ENCODE results near the gene VAV3.
"Not testable (repeated sequence)": the region's sequence is repeated elsewhere in the genome, so short reads cannot be mapped to it uniquely, and the experiment has no call there.

The VAV3 gene

DNA sequence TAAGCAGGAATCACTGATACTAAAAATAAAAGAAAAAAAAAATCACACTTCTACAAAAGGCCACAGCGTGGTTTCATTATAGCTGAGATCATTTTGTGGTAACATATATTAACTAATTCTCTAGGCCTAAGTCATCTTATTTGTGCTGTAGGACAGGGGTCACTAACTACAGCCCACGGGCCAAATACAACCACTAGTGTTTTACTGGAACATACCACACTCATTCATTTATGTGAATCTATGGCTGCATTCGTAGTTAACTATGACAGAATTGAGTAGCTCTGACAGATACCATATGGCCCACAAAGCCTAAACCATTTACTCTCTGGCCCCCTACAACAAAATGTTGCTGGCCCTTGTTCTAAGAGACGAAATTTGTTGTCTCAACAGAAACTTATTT, 224.4 kb downstream of the VAV3 start:
- DNase-seq (ENCODE audit: low read depth in 2 of 2), result no peak

DNA sequence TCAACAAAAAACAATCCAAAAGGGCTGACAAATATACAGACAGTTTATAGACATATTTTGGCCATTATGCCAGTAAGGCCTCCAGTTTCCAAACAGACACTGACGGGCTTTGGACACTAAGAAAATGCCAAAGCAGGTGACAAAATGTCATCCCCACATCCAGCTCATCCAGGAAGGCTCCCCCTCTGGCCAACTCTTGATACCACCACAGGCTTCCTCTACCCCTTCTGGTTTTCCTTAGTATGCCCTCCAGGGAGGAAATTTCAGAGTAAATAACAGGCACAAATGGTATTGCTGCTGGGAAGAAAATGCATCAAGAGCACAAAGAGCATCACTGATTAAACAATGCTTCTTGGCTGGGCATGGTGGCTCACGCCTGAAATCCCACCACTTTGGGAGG, 225.3 kb downstream of the VAV3 start:
- no peak for DNase-seq (ENCODE audit: low read depth in 2 of 2)

DNA sequence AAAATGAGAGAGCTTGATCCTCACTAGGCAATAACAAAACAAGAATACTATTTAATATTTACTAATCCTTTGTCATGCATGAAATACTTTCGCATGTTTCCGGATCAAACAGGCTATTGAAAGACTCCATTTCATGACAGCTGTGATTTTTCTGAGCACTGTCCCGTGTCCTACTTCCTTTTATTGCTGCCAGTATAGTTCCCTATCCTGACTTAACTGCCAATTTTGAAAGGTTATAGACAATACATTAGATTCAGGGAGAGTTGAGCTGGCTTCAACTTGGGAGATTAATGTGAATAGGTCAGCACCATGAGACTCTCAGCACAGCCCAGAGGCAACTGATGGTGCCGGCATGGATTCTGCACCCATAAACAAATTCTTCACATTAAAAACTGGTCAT, 225.8 kb downstream of the VAV3 start:
- no peak for DNase-seq (ENCODE audit: low read depth in 2 of 2)

DNA sequence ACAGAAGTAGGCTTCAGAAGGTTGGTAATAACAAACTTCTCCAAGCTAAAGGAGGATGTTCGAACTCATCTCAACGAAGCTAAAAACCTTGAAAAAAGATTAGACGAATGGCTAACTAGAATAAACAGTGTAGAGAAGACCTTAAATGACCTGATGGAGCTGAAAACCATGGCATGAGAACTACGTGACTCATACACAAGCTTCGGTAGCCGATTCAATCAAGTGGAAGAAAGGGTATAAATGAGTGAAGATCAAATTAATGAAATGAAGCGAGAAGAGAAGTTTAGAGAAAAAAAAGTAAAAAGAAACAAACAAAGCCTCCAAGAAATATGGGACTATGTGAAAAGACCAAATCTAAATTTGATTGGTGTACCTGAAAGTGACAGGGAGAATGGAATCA, 231.6 kb downstream of the VAV3 start:
- not testable (repeated sequence) for DNase-seq (ENCODE audit: low read depth in 2 of 2)

DNA sequence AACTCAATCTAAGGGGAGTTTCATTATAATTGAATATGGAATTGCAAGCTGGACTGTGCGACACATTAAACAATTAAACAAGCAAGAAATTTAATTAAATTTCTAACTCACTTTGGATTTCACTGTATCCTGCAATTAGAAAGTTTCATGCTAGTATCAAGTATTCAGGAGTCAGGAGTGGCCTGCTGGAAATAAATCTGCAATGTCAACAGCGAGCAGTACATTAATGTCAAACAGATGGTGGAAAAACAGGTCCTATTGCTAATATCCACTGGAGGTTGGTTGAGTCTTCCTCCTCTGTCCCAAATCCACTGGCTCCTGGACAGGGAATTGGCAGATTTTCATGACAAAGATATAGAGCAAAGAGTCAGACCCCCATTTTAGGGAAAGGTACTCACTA, 237.1 kb downstream of the VAV3 start:
- DNase-seq (ENCODE audit: low read depth in 2 of 2), result no peak

DNA sequence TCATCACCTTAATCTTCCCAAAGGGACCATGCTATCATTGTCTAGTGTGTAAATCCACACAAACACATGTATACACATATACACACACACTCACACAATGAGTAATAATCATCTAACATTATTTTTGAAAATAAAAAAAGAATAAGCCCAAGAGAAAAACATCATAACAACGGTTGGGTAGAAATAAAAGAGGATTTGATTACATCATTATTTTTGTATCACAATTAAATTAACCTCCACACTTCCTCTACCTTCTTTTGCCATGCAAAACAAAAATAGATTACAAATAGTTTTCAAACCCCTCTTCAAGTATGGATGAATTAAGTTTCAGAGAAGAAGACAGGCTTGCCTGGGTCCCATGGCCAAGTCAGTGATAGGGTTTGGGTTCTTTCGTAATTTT, 238.1 kb downstream of the VAV3 start:
- DNase-seq (ENCODE audit: low read depth in 2 of 2), result no peak

DNA sequence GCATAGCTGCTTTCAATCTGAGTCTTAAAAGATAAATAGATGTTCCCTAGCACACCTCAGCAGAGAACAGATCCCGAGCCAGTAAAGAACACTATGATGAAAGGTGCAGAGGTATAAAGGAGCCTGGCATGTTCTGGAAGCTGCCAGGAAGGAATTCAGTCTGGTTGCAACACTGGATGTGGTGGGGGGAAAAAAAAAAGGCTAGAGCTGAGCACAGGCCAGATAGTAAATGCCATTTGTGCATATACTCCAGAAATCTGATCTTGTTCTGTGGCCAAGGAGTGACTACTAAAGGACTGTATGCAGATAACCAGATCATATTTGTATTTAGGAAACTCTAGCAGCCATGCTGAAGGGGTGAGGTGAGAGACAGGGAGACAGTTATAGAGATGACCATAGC, 240.3 kb downstream of the VAV3 start:
- no peak for DNase-seq (ENCODE audit: low read depth in 2 of 2)

DNA sequence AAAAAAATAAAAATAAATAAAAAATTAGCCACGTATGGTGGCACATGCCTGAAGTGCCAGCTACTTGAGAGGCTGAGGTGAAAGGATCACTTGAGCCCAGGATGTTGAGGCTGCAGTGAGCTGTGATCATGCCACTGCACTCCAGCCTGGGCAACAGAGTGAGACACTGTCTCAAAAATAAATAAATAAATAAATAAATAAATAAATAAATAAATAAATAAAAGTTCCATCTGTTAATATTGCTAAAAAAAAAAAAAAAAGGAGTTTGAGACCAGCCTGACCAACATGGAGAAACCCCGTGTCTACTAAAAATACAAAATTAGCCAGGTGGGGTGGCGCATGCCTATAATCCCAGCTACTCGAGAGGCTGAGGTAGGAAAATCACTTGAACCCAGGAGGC, 244.8 kb downstream of the VAV3 start:
- not testable (repeated sequence) for DNase-seq (ENCODE audit: low read depth in 2 of 2)

DNA sequence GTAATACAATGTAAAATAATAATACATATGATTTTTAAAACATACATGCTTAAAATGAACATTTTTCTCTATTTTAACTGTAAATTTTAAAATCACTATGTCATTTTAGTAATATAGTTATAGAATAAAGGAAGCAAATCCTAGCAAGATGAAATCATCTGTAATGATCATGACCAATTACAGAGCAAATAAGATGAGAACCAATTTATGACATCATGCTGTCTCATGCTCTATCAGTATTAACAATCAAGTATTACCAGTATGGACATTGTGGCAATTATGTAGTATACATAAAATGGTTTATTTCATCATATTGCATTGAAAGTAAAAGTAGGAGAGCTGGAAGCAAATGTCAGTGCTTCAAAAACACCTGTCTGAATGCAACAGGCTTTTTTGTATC, 255.0 kb downstream of the VAV3 start:
- DNase-seq (ENCODE audit: low read depth in 2 of 2), result no peak

DNA sequence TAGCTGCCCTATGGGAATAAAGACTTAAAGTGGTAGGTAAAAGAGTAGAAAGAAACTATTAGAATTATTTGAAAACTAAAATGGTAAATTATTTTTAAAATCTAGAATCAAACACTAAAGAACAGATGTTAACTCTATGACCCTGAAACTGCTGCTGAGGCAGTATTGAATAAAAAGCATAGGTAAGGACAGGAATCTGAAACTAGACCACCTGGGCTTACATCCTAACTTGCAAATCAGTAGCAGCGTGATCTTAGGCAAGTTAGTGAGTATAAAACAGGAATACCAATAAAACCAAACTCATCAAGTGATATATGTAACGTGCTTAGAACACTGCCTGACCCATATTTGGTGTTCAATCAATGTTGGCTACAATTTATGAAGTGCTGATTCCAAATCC, 257.9 kb downstream of the VAV3 start:
- DNase-seq (ENCODE audit: low read depth in 2 of 2), result no peak

DNA sequence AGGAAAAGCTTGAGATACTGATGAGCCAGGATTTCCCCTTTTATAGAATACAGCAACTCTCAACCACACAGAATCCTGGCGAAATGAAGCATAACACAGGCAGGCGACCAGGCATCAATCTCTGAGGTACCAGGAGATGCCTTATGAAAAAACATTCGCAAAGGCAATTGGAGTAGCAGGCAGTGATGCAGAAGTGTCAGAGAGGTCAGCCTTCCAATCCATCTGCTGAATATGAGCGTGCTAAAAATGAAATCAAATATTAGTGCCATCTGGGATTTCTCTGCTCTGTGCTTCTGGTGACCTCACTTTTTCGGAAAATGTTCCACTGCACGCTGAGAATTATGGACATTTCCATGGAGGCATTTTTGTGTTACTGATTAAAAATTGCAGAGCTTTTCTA, 258.8 kb downstream of the VAV3 start:
- no peak for DNase-seq (ENCODE audit: low read depth in 2 of 2)

DNA sequence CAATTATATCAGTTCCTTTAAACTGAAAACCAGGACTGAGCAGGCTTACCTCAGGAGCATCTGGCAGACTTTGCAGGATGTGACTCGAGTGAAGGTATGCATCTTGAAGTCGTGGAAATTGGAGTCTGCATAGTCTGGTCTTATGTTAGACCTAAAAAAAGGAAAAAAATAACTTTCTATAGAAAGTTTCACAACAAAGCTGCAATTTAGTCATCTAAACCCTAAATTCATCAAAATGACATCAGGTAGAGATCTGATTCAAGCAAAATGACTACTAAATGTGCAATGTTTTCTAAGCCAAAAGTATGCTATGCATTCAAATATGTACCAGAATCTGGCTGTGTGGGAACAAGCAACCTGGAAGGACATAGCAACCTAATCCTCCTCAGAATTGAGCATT, 260.1 kb downstream of the VAV3 start:
- no peak for DNase-seq (ENCODE audit: low read depth in 2 of 2)

DNA sequence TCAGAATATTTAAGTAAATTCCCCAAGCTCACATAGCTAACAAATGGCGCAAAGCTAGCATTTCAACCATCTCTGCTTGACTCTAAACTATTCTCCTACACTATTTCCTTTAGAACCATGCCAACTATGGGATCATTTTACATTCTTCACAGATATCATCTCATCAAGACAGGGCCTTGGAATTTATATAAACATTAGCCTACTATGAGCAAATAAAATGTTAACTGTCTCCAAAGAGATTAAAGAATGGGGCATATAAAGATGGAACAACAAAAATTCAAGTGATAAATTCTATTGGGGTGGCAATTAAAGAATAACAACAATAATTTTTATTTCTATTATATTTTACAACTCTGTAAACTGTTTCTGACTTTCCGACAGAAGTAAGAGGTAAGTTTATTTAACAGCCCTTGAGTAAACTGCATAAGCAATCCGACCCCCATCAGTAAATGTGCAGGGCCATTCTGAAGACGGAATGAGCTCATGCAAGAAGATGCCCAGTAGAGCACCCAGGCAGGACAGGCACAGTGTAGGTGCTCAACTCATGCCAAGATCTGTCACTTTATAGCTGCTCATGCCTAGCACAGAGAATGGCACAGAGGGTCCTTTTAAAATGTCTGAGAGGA, 261.9 kb downstream of the VAV3 start:
- DNase-seq (ENCODE audit: low read depth in 2 of 2), result no peak

DNA sequence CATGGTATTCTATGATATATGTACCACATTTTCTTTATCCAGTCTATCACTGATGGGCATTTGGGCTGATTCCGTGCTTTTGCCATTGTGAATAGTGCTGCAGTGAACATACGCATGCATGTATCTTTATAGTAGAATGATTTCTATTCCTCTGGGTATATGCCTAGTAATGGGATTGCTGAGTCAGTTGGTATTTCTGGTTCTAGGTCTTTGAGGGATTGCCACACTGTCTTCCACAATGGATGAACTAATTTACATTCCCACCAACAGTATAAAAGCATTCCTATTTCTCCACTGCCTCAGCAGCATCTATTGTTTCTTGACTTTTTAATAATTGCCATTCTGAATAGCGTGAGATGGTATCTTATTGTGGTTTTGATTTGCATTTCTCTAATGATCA, 264.3 kb downstream of the VAV3 start:
- not testable (repeated sequence) for DNase-seq (ENCODE audit: low read depth in 2 of 2)

DNA sequence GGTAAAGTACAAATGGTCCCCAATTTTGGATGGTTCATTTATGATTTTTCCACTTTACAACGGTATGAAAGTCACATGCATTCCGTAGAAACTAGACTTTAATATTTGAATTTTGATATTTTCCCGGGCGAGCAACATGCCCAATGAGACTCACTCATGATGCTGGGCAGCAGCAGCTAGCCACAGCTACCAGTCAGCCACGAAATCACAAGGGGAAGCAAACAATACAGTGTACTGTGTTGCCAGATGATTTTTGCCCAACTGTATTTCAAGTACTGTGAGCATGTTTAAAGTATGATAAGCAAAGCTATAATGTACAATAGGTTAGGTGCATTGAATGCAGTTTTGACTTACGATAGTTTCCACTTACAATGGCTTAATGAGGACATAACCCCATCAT, 266.8 kb downstream of the VAV3 start:
- no peak for DNase-seq (ENCODE audit: low read depth in 2 of 2)

DNA sequence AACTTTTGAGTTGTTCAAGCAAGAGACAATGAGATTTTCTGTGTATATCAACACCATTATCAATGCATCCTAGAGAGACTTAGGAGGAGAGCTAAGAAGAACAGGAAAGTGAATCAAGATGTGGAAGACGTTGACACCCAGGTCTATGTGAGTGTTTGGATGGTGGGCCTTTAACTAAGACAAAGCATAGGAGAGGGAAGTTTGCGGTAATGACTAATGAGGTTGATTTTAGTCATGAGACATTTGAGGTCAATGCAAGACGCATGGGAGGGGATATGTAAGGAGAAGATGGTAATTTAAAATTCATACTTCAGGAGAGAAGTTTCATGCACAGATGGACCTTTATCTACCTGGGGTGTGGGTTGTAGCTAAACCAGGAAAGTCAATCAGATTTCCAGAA, 269.6 kb downstream of the VAV3 start:
- no peak for DNase-seq (ENCODE audit: low read depth in 2 of 2)

DNA sequence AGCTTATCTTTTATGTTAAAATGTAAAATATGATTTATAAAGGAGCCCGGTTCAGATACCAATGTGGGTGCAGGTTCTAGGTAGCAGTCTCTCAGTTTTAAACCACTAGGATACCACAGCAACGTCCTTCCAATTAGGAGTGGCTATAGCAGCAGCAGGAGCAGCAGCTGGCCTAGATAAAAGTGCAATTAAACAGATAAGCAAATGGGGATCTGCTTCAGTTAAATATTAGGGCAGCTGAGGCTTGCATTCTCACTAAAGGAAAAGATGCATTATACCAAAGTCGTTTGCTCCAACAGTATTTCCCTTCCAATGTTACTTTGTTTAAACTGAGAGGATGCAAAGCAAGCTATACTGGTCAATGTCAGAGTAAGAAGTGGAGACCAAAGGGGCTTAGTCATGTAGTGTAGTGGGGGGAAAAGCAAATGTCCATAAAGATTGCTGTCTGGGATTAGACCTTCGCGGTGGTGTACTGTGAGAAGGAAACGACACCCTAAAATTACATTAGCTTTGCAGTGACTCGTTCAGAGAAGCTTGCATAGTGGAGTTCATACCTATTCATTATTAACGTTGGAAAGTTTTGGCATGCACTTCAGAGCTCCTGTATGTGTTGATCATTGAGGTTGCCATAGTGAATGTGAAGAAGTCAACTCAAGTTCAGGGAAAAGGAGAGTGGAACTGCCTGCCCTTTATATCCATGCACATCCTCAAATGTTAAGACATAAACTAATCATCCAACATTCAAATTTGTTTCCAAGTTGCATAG, 272.2 kb downstream of the VAV3 start:
- no peak for DNase-seq (ENCODE audit: low read depth in 2 of 2)

DNA sequence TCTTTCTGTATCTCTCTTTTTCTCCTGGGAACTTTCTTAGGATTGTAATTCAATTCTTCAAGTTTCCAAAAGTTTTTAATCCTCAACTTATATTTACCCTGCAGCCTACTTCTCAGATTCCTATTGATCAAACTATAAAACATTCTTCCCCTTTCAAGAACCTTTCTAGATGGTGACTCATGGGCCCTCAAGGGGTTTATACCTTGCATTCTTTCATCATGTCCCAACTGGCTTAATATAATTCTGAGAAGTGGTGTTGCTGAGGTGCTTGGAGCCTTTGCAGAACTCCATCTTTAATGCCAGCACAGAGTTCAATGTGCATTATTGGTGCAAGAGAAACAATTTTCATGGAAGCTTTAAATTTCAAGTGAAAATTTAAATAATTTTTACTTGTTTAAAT, 273.4 kb downstream of the VAV3 start:
- DNase-seq (ENCODE audit: low read depth in 2 of 2), result no peak

DNA sequence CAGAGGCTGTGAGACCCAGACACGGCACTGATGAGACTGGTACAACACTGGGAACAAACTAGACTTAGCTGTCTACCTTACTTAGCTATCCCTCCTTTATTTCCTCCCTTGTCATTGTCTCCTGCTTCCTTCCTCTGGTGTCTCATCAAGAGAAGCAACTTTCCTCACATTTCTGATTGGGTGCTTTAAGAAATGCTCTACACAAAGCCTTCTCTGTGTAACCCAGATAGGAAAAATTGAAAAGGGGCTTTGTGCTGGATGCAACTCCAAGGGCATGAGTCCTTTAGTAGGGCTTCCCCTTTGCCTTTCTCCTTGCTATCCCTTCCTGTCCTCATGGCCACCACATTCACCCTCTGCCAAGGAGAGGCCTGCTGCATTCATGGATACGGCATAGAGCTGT, 274.5 kb downstream of the VAV3 start:
- DNase-seq (ENCODE audit: low read depth in 2 of 2), result no peak

DNA sequence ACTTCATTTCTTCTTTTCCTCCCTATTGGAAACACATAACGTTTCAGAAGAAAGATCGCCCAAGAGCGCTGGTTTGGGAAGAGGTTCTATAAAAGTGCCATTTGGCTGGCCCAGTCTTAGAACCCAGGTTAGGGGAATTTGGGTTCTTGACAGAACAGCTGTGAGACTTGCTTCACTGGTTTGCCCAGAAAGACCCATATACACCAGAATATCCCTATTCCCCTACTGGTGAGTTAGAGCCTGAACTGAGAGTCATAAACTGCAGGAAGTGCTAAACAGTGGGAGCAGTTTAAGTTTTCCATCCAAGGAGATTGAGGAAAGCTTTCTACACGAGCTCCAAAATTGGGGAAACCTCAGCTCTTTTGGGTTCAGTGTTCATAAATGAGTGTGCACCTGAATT, 275.2 kb downstream of the VAV3 start:
- no peak for DNase-seq (ENCODE audit: low read depth in 2 of 2)

DNA sequence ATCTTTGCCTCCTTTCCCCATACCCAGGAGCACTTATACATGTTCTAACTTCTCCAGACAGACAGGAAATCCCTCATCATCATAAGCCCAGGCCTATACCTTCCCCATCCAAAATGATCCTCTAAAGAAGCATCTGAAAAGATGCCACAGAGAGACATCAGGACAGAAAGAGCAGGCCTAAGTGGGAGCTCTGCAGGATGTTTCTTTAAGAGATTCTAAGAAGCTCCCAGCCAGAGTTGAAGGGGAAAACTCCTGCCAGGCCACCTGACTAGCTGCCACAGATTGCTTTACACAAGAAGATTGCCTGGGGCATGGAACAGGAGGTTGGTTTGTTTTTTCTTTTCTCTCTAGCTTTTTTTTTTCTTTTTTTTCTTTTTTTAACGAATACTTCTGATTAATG, 275.8 kb downstream of the VAV3 start:
- no peak for DNase-seq (ENCODE audit: low read depth in 2 of 2)

DNA sequence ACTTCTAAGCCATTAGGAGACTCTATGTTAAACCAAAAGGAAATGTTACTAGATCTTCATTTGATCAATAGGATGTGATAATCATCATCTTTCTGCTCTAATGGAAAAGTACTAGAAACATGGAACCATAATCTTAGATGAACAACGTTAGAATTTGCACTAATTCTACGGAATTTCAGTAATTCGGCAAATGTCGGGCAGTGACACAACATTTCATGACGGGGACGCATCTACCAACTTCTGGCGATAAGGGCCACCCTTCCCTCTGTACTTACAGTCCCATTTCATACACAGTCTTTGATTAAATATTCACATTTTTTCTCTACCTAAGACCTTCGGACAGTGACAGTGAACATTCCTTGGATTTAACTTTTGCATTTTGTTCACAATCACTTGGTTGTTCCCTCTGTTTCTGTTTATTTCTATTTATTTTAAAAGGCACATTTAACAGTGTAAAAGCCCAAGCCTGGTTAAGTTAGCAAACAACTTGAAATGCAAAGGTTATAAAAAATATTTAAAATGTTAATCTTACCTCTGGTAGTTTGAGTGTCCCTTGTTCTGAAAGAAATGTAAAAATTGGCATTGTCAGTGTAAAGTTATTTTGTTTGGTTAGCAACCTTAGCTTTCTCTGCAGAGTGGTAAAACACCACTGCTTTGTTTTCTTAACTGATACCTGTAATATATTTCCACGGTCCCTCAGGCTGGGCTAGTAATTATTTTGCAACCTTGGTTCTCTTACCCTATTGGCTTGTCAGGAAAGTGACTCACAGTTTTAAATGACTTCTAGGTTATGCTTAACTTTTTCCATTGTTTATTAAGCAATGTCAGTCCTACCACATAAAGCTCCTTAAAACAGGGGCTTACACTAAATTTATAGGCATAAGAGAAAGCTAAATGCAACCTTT, 276.9 kb downstream of the VAV3 start:
- no peak for DNase-seq (ENCODE audit: low read depth in 2 of 2)

DNA sequence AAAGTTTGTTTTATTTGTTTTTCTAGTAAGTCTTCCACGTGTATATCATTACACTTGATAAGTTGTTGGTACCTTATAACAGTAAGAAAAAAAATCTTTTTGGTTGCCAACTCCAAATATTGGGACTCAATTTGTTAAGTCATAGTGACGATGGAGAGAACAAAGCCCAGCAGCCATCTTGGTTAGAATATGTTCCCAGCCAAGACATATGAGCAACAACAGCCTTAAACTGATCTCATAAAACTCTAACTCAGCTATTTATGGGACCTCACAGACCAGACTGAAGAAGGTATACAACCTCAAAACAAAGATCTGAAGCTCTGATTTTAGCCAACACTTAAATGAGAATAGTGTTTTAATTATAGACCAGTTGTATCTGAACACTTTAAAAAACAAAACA, 281.3 kb downstream of the VAV3 start:
- DNase-seq (ENCODE audit: low read depth in 2 of 2), result no peak

Measured in activated CD8-positive, alpha-beta memory T cell treated with anti-CD3 and anti-CD28 coated beads for 4 hours (primary cell).